GM12873 (cell line): ENCODE measurements around the gene MLANA.

Experiments used
- TF ChIP-seq, protein P1 (sequence below): IDR thresholded peaks from 2 replicates; pipeline ENCODE4 v1.5.1; 2012; ENCODE audit warnings: low read depth, mild to moderate bottlenecking, moderate library complexity, low read length, control low read depth; ENCODE audit not compliant: insufficient read depth; ENCODE audit errors: missing control alignments

Gene MLANA

DNA sequence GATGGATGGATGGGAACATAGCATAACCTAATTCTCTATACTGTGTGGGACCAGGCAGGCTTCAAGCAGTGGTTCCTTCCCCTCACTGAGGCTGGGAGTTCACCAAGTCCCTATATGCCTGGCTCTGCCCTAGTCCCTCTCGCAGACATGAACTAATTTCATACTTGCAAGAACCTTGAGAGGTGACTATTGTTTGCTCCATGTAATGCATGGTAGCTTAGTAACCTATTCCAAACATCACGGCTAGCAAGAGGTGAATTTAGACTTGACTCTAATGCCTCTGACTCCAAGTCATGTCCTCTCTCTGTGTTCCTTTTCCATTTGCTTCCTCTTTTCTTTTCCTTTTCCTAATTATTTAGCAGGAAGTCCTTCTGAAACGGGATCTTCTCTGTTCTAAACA is 31.9 kb upstream of the MLANA start:
- TF ChIP-seq, protein P1, sequence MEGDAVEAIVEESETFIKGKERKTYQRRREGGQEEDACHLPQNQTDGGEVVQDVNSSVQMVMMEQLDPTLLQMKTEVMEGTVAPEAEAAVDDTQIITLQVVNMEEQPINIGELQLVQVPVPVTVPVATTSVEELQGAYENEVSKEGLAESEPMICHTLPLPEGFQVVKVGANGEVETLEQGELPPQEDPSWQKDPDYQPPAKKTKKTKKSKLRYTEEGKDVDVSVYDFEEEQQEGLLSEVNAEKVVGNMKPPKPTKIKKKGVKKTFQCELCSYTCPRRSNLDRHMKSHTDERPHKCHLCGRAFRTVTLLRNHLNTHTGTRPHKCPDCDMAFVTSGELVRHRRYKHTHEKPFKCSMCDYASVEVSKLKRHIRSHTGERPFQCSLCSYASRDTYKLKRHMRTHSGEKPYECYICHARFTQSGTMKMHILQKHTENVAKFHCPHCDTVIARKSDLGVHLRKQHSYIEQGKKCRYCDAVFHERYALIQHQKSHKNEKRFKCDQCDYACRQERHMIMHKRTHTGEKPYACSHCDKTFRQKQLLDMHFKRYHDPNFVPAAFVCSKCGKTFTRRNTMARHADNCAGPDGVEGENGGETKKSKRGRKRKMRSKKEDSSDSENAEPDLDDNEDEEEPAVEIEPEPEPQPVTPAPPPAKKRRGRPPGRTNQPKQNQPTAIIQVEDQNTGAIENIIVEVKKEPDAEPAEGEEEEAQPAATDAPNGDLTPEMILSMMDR: no peak

DNA sequence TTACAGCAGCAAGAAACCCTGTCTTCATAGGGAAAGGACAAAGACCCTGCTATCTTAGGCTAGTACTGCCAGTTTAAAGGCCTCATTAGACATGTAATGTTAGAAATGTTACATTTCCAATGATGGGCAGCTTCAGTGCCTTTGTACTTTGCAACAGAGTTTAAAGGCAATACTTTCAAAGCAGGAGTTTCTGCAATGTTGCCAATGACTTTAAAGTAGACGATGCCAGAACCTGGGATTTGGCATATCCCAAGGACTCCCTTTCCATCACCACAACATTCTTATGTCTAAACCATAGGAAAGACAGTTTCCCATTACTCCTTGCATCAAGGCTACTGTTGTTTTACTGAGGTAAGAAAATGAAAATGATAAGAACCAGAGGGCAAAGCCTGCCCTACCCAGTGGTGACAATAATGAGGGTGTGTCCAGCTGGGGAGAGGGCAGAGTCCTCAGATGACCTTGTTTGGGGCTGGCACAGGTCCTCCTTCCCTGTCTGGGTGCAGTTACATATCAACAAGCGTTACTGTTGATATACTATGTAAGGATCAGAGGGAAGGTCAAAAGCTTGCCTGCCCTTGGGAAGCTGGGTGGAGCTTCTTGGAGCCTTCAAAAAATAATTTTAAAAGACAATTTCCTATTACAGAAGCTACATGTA is 27.5 kb upstream of the MLANA start:
- TF ChIP-seq, protein P1: no peak

DNA sequence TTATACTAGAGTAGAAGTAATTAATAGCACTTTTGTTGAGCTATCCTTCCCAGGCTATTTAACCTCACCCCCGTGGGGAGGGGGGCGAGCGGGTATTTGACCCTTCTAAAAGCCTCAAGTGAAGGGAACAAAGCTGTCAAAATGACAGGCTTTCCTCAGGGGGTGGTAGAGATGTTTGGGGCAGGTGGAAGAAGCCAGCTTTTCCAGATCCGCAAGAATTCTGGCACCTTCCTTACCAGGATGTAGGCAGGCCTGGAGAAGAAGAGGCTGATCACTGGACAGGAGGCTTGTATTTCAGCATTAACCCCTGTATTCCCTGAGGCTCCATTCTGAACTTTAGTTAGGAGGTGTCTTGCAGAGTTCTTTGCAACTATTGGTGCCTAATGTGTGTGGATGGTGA is 26.2 kb upstream of the MLANA start:
- TF ChIP-seq, protein P1: no peak

DNA sequence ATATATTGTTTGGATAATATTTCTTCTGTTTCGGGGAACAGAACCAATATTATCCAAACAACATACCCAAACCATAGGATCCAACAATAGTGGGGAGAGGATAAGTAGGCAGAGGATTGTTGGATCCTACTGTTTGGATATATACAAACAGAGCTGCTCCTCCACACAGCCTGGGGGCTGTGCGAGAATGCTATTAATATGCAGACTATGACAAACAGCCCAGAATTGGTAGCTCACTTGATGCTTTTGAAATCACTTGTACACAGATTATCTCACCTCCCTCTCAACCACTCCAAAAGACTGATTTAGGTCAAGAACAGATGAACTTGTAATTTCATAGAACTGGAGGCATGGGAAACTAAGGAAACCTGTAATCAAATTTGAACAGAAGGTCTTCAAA is 24.4 kb upstream of the MLANA start:
- TF ChIP-seq, protein P1: no peak

DNA sequence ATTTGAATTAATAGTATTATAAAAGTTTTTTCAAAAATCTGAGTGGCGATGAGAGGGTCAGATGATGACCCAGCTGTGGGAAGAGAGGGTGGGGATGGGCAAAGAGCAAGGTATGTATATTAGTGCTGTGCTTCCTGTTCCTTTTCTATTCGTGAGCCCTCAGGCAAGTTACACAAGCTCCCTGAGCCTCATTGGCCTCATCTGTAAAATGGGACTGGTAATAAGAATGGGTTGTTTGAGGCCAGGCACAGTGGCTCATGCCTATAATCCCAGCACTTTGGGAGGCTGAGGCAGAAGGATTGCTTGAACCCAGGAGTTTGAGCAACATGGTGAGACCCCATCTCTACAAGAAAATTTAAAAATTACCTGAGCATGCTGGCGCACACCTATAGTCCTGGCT is 24.0 kb upstream of the MLANA start:
- TF ChIP-seq, protein P1: no peak

DNA sequence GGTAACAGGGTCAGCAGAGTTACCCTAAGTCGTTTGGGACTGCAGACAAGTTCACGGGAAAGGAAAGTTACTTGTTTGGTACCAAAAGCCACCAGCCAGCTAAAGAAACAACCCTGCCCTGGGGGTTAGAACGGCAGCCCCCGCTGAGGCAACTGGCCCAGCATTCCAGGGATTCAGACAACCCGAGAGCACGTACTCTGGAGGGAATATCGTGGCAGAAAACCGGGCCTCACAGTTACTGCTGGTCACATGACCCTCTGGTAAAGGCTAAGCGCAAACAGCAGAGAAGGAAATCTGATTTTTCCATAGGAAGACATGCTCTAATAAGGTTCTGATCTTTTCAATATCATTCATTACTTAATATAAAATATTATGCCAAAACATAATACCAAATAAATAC is 22.5 kb upstream of the MLANA start:
- TF ChIP-seq, protein P1: no peak

DNA sequence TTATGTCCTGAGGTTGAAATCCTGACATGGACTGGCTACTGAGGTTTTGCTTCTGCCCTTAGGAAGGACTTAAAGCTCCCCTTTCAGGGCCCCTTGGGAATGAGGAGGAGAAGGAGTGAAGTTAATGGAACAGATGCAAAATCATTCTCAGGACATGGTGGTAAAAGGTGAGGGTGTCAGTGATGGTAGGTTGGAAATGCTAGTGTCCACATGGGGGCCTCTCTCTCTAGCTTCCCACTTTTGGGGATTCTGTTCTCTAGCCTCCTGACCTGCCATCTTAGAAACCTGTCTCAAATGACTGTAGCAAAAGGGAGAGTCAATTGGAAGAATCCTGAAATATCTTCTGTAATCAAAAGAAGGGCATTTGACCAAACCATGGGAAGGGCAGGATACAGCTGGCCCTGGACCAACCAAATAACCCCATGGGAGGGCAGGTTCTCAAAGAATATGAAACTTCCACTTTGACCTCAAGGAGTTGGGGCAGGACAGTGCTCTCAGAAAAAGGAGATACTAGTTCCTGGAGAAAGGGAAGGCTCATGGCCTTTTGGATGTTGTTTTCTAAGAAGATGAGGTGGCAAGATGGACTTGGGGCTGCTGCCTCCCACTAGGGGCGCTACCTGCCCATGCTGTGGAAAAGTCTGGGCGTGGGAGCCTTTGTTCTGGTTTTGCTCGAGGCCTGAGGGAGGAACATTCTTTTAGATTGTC is 21.2 kb upstream of the MLANA start:
- TF ChIP-seq, protein P1: peak; percentile 61
